Retinal pigment epithelial cell (primary cell): Measurements from ENCODE around the gene FAM110A.

Experiments
- DNase-seq: peaks from one replicate; pipeline ENCODE4 v3.0.0-alpha.2; 2010; ENCODE audit warnings: low read depth
- H3K4me3 ChIP-seq: 2 replicates; pipeline ENCODE4 v1.5.1; 2011; ENCODE audit warnings: mild to moderate bottlenecking, low read length, control low read depth, moderate library complexity
- TF ChIP-seq, protein P1 (sequence below): conservative IDR thresholded peaks from 2 replicates; pipeline ENCODE4 v1.5.1; 2011; ENCODE audit warnings: low read depth, low read length, control low read depth, inconsistent platforms

Gene FAM110A

GRCh38 chr20:868279-868678 is 34.8 kb downstream of the FAM110A start:
- no peak overlapping the region for H3K4me3 ChIP-seq
- TF ChIP-seq, protein P1, sequence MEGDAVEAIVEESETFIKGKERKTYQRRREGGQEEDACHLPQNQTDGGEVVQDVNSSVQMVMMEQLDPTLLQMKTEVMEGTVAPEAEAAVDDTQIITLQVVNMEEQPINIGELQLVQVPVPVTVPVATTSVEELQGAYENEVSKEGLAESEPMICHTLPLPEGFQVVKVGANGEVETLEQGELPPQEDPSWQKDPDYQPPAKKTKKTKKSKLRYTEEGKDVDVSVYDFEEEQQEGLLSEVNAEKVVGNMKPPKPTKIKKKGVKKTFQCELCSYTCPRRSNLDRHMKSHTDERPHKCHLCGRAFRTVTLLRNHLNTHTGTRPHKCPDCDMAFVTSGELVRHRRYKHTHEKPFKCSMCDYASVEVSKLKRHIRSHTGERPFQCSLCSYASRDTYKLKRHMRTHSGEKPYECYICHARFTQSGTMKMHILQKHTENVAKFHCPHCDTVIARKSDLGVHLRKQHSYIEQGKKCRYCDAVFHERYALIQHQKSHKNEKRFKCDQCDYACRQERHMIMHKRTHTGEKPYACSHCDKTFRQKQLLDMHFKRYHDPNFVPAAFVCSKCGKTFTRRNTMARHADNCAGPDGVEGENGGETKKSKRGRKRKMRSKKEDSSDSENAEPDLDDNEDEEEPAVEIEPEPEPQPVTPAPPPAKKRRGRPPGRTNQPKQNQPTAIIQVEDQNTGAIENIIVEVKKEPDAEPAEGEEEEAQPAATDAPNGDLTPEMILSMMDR = no peak
- DNase-seq = no peak

DNA sequence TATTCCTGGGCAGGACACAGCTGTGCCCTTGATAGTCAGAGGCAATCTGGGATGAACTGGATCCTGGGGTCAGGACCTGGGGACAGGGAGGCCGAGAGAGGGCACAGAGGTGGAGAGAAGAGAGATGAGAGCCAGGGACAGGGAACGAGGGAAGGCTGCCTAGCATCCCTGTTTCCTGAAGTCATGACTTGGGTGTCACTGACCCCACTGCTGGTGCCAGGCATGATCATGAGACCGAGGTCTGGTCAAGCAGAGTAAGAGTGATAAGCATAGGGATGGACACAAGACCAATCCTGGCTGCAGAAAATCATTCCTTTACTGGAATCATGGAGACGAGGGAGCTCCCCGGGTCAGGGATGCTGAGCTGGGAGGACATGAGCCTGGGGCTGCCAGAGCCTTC is 36.1 kb downstream of the FAM110A start:
- no peak for DNase-seq
- H3K4me3 ChIP-seq = no peak overlapping the region
- TF ChIP-seq, protein P1 = no peak

DNA sequence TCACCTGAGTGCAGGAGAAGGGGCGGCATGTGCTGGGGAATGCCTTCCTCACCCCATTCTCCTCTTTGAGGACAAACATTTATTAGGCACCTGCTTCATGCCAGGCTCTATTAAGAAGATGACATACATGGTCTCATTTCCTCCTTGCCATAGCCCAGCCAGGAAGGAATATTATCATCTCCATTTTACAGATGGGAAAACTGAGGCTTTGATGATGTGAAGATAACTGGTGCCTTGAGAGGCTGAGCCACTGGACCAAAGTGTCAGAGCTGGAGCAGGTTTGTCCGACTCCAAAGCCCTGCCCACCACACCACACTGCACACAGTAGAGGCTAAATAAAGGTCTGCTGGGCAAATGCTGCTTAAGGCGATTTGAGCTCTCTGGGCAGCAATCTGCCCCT is 37.2 kb downstream of the FAM110A start:
- no peak for DNase-seq
- TF ChIP-seq, protein P1 = no peak

DNA sequence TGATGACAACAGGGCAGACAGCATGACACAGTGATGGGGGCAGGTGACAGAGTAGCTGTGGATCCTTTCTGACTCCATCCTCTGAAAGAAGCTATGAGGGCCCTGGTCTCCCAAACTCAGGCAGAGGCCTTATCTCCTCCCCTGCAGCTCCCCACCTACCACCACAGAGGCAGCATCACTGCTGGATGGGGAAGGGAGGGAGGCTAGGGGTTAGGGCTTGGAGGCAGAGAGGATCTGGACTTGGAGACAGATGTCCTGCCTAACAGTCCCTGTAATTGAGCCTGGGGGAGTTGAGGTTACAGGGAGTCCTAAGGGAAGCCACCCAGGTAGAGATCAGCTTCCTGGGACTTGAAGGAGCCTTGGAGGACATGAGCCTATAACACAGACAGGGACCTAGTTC is 37.9 kb downstream of the FAM110A start:
- H3K4me3 ChIP-seq = no peak overlapping the region
- TF ChIP-seq, protein P1 = no peak
- DNase-seq = no peak

More for the DNA sequence above, 37.2 kb downstream of the FAM110A start:
- no peak overlapping the region for H3K4me3 ChIP-seq

DNA sequence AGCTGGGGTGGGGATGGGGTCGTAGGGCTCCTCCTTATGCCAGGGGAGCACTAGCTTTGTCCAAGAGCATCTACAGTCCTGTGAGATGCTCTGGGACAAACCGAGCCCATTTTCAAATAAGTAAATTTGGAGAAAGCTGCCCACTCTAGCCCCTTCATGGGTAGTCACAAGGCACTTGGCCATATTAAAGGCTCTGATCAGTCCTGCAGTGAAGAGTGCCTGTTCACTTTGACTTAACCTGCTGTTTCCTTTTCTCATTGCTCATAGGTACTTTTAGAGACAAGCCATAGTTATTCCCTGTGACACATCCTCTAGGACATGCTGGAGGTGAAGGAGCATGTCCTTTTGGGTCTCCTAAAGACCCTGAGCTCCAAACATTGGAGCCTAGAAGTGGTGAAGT is 38.4 kb downstream of the FAM110A start:
- no peak for DNase-seq
- no peak overlapping the region for H3K4me3 ChIP-seq
- TF ChIP-seq, protein P1 = no peak

GRCh38 chr20:872855-873520 is 39.5 kb downstream of the FAM110A start:
- H3K4me3 ChIP-seq = no peak overlapping the region
- no peak for DNase-seq
- TF ChIP-seq, protein P1 = peak; percentile 15

DNA sequence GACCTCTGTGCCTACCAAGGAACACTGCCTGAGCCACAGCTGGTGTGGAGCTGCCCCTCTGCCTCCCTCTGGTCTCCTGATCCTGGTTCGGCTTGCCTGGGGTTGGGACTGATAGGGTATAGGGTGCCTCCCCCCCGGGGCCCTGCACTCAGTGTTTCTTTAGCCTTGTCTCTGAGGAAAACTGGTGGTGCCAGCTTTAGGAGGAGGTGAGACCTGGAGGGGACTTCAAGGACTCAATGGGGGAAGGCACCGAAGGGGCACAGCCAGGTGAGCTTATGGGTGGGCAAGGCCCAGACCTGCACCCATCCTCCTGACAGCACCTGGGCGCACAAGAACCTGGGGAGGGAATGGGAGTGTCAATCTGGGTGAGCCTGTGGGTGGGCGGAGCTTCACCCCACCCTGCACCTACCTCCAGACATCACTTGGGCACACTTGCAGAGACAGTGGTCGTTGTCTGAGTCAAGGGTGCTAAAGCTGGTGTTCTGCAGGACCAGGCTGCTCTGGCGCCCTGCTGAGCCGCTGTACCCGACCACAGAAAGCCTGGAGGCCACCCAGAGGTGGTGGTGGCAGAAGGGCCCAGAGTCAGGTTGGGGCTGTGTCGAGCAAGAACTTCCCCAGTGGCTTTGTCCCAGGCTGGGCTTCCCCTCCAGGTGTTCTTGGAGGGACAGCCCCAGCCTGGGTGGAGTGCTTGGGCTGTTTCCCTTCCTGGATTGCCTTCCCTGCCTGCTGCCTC is 40.5 kb downstream of the FAM110A start:
- TF ChIP-seq, protein P1 = no peak
- no peak for DNase-seq

More for the DNA sequence above, 40.5 kb downstream of the FAM110A start:
- H3K4me3 ChIP-seq = no peak overlapping the region
